ENCODE data around the gene SCGB2A2. TPM values are rescaled to one million over a fixed set of nuclear protein-coding genes. Genes with fewer than 3 reads are reported as not detected.

Gene SCGB2A2
- total RNA-seq, 2 experiments from 2014 or later: not detected

DNA sequence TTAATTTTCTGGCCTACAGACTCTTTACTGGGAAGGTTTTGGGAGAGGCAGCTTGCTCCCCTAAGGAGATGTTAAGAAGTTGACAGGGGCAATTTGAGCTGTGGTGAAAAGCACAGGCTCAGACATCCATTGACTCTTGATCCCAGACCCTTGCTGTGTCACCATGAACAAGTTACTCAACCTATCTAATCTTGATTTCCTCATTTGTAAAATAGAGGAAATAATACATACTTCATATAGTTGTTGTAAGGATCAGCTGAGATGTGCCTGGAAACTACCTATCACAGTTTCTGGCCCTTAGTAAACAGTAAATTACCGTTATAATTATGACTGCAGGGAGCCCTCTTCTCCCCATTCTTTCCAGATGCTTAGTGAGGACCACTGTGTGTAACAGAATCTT, 45.5 kb downstream of the SCGB2A2 start:
- CTCF ChIA-PET: interaction anchor here (1.3 to 1.5 kb wide), 2 partner anchors 8 to 144 kb away, joined by 3 to 5 read pairs; no protein-coding TSS in a partner anchor
- H3K27ac Mint-ChIP-seq: no peak overlapping the region
- H3K27me3 Mint-ChIP-seq: peaks cover 12% of the 10 kb centered on the region
- no peaks in the 10 kb centered on the region for H3K9me3 Mint-ChIP-seq
- POLR2A ChIA-PET: no interaction called here
- intact Hi-C loops (cut with micrococcal nuclease): no loop called here
- H3K36me3 Mint-ChIP-seq: no peaks in the 10 kb centered on the region
- H3K4me3 Mint-ChIP-seq: no peak overlapping the region
- peaks cover 13% of the 10 kb centered on the region for H3K4me1 Mint-ChIP-seq (ENCODE audit: low read depth)
- DNase-seq: no peak

DNA sequence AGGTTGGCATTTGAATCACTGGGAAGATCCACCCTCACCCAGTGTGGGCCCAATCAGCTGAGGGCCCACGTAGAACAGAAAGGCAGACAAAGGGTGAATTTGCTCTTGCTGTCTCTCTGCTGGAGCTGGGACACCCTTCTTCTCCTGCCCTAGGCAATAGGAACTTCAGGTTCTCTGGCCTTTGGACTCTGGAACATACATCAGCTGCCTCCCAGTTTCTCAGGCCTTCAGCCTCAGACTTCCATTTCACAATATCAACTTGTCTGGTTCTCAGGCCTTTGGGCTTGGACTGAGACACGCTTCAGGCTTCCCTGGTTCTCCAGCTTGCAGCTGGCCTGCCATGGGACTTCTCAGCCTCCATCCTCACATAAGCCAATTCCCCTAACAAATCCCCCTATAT, 52.6 kb downstream of the SCGB2A2 start:
- Mint-ChIP-seq H3K4me1 (ENCODE audit: low read depth) (peaks cover 3% of the 10 kb centered on the region), H3K9me3 (no peaks in the 10 kb centered on the region), H3K27ac (no peak overlapping the region), H3K27me3 (peaks cover 1% of the 10 kb centered on the region), H3K4me3 (no peak overlapping the region), H3K36me3 (no peaks in the 10 kb centered on the region)
- no peak for DNase-seq
- intact Hi-C loops (cut with micrococcal nuclease): no loop called here
- POLR2A ChIA-PET: no interaction called here
- CTCF ChIA-PET: interaction anchor here (0.6 to 3.8 kb wide), 8 partner anchors 11 to 150 kb away, joined by 3 to 31 read pairs (median 8); partner anchors contain the start of gene ASRGL1

Other genes with a start within 250 kb of the SCGB2A2 start
- 100 to 1,000 TPM; 128 to 133 TPM for gene INCENP, start 146.1 kb upstream of the SCGB2A2 start, total RNA-seq
- gene SCGB1D1, start 79.9 kb upstream of the SCGB2A2 start, total RNA-seq: not detected
- not detected for gene SCGB2A1, start 61.5 kb upstream of the SCGB2A2 start, total RNA-seq
- gene SCGB1D2, start 27.9 kb upstream of the SCGB2A2 start, total RNA-seq: not detected
- gene SCGB1D4, start 28.9 kb downstream of the SCGB2A2 start, total RNA-seq: not detected
- 1 to 10 TPM; 7.7 to 8.2 TPM for gene ASRGL1, start 67.3 kb downstream of the SCGB2A2 start, total RNA-seq
- not detected for gene SCGB1A1, start 148.9 kb downstream of the SCGB2A2 start, total RNA-seq